Suprapubic skin (tissue), 4 donors: Measurements from ENCODE around the gene FRMD3. TPM values are rescaled to one million over a fixed set of nuclear protein-coding genes. Genes with fewer than 3 reads are reported as not detected.

Source experiments
- DNase-seq, 2 donors: peaks; one replicate each; pipeline ENCODE4 v3.0.0-alpha.2; 2019; ENCODE audit warnings: low spot score in 2 of 2
- H3K27ac ChIP-seq: fragments of 200-600 bp; sonication (generic); one replicate; pipeline ENCODE4 v1.5.1; 2019
- H3K27me3 ChIP-seq: fragments of 200-600 bp; sonication (generic); one replicate; pipeline ENCODE4 v1.5.1; 2019
- H3K36me3 ChIP-seq: fragments of 200-600 bp; sonication (generic); one replicate; pipeline ENCODE4 v1.5.1; 2019
- H3K4me1 ChIP-seq: fragments of 200-600 bp; sonication (generic); one replicate; pipeline ENCODE4 v1.5.1; 2019
- H3K4me3 ChIP-seq: fragments of 200-600 bp; sonication (generic); one replicate; pipeline ENCODE4 v1.5.1; 2019; ENCODE audit warnings: mild to moderate bottlenecking
- H3K9me3 ChIP-seq: fragments of 200-600 bp; sonication (generic); one replicate; pipeline ENCODE4 v1.5.1; 2019
- EP300 ChIP-seq: sonication (generic); formaldehyde crosslinking; IDR thresholded peaks from one replicate; pipeline ENCODE4 v1.6.1; 2017; ENCODE audit warnings: antibody characterized with exemption
- POLR2A ChIP-seq, 2 donors: fragments of 450-650 bp; IDR thresholded peaks; one replicate each; pipeline ENCODE4 v1.6.1; 2017; ENCODE audit warnings: antibody characterized with exemption in 2 of 2, mild to moderate bottlenecking in 2 of 2, moderate library complexity in 2 of 2
- POLR2AphosphoS5 ChIP-seq, 3 donors: sonication (generic); formaldehyde crosslinking; IDR thresholded peaks; one replicate each; pipeline ENCODE4 v1.6.1; 2017; ENCODE audit warnings: antibody characterized with exemption in 3 of 3
- WGBS: methylation state at CpG from one replicate; pipeline ENCODE4 v1.1.5; 2018; 5-methylcytosine and 5-hydroxymethylcytosine counted together
- total RNA-seq, 4 donors: library from RNA; depleted of rRNA; stranded (reverse); fragments of >200 nt; gene quantifications; one replicate each; pipeline ENCODE4 v1.1.0, GENCODE V29; 2016
- TF ChIP-seq, protein P1 (sequence below), 2 donors: fragments of 200-600 bp in 1 of 2; fragments of 450-650 bp in 1 of 2; sonication (generic) in 1 of 2; IDR thresholded peaks; one replicate each; pipeline ENCODE4 v1.5.1; 2016 to 2019; ENCODE audit warnings: antibody characterized with exemption in 2 of 2, mild to moderate bottlenecking in 1 of 2, moderate library complexity in 1 of 2

Gene FRMD3
- total RNA-seq, 4 donors from 2014 or later = 2.8 to 7.0 (median 5.2) TPM

DNA sequence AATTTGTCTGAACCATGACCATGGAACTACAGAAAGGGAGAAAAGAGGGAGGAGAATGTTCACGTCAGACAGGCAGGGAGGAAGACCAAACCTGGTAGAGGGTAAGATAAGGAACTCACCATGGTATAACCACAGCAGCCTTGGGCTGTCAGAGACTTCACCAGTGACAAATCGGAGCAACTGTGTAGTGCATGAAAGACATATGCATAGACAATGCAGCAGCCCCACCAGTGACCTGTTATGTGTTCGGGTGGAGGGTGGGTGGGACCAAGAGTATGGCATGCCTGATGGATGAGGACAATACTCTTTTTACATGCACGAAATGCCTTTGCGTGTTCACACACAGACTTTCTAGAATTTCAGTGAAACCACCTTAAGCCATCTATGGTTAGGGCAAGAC is 253.5 kb downstream of the FRMD3 start:
- Histone ChIP-seq H3K27me3 (no peaks in the 10 kb centered on the region), H3K9me3 (no peaks in the 10 kb centered on the region), H3K4me3 (no peak overlapping the region), H3K36me3 (no peaks in the 10 kb centered on the region), H3K27ac (no peak overlapping the region), H3K4me1 (peaks cover 12% of the 10 kb centered on the region)
- TF ChIP-seq, protein P1, sequence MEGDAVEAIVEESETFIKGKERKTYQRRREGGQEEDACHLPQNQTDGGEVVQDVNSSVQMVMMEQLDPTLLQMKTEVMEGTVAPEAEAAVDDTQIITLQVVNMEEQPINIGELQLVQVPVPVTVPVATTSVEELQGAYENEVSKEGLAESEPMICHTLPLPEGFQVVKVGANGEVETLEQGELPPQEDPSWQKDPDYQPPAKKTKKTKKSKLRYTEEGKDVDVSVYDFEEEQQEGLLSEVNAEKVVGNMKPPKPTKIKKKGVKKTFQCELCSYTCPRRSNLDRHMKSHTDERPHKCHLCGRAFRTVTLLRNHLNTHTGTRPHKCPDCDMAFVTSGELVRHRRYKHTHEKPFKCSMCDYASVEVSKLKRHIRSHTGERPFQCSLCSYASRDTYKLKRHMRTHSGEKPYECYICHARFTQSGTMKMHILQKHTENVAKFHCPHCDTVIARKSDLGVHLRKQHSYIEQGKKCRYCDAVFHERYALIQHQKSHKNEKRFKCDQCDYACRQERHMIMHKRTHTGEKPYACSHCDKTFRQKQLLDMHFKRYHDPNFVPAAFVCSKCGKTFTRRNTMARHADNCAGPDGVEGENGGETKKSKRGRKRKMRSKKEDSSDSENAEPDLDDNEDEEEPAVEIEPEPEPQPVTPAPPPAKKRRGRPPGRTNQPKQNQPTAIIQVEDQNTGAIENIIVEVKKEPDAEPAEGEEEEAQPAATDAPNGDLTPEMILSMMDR (IDR thresholded peaks at IDR 0.05) = no peak
- TF ChIP-seq POLR2AphosphoS5 (IDR thresholded peaks at IDR 0.05) (no peak), EP300 (no peak), POLR2A (IDR thresholded peaks at IDR 0.05) (no peak)
- no peak for DNase-seq
- 76% methylated on average over 5 of the region's 5 CpGs for WGBS

DNA sequence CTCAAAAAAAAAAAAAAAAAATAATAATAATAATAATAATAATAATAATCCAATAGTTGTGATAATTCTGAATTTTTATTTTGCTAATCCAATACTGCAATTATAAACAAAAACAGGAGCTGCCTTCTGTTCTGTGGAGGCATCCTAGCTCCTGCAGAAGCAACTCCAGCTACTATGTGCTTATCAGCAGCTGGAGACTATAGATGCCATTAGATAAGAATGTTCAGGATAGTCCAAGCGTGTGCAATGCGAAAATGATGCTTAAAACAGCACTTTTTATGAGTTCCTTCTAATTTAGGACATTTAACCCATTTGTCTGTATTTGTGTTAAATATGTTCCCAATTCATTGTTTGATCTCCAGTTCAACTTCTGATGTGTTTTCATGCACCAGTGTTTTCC is 254.7 kb downstream of the FRMD3 start:
- DNase-seq = no peak
- H3K27ac ChIP-seq = no peak overlapping the region
- TF ChIP-seq POLR2A (IDR thresholded peaks at IDR 0.05) (no peak), EP300 (no peak), POLR2AphosphoS5 (IDR thresholded peaks at IDR 0.05) (no peak)
- TF ChIP-seq, protein P1 (IDR thresholded peaks at IDR 0.05) = no peak
- no peak overlapping the region for H3K4me3 ChIP-seq
- 92% methylated on average over 2 of the region's 2 CpGs for WGBS
- no peaks in the 10 kb centered on the region for H3K27me3 ChIP-seq
- no peaks in the 10 kb centered on the region for H3K36me3 ChIP-seq
- H3K4me1 ChIP-seq = peaks cover 12% of the 10 kb centered on the region
- no peaks in the 10 kb centered on the region for H3K9me3 ChIP-seq

DNA sequence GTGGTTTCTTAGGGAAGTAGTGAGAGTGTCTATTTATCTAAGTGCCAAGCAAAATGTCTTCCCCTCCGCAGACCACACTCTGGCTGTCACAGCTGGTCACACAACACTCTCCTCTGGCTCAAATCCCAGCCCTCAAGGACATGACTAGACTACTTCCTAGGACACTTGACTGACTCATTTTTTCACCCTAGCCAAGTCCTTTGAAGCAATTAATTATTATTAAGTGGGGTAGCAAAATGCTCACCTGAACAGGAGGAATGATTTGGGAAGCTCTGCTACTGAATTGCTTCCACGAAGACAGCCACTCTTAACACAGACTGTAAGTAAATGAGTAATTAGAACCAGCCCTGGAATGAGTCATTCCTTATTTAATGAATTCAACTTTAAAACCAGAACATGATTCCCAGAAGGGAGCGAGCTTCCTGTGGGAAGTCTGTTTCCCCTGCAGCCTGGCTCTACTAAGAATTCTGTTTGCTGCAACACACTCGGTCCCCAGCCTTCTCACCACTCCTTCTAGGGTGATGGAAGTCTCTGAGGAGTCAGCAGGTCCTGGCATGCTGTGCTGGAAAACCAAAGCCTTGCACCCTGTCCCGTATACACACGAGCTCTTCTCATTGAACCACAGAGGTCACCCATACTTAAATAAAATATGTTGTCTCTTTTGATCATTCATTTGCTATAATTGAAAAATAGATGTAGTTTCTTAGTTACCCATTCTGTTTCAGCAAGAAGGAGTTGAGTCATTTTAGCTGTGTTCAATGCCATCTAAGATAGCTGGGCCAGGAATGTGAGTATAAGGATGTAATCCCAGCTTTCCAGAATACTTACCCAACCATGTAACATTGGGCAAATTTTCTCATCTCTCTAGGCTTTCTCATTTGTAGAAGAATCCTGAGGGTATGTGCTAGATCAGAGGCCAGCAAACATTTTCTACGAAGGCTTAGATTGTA is 256.6 kb downstream of the FRMD3 start:
- no peak for DNase-seq
- peak overlapping the region; percentile 42 for H3K27ac ChIP-seq
- 20% methylated on average over 7 of the region's 7 CpGs for WGBS

DNA sequence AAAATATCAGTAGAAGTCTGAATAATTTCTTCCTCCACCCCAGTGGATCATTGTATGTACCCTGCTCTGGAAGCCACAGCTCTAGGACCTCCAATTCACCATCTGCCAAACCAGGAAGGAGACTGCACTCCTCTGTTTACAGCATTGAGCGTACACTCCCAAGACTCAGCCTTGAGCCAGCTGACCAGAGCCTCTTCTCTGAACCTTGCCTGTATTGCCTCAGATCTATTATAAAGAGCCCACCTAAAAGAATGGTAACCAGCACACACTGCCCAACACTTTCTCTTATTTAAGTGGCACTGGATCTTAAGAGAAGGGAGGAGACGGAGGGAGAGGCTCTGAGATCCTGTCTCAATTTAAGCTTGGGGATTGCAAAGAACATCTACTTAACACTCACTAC is 257.4 kb downstream of the FRMD3 start:
- WGBS = 40% methylated on average over 2 of the region's 2 CpGs
- H3K27me3 ChIP-seq = no peaks in the 10 kb centered on the region
- H3K9me3 ChIP-seq = no peaks in the 10 kb centered on the region
- H3K4me3 ChIP-seq = no peak overlapping the region
- TF ChIP-seq POLR2A (IDR thresholded peaks at IDR 0.05) (no peak), POLR2AphosphoS5 (IDR thresholded peaks at IDR 0.05) (no peak), EP300 (no peak)
- TF ChIP-seq, protein P1 (IDR thresholded peaks at IDR 0.05) = no peak
- DNase-seq = no peak
- peaks cover 12% of the 10 kb centered on the region for H3K4me1 ChIP-seq
- H3K36me3 ChIP-seq = no peaks in the 10 kb centered on the region
- H3K27ac ChIP-seq = no peak overlapping the region

More for the DNA sequence above, 256.6 kb downstream of the FRMD3 start:
- H3K4me1 ChIP-seq = peaks cover 12% of the 10 kb centered on the region
- no peak overlapping the region for H3K4me3 ChIP-seq
- TF ChIP-seq POLR2A (IDR thresholded peaks at IDR 0.05) (no peak), EP300 (no peak), POLR2AphosphoS5 (IDR thresholded peaks at IDR 0.05) (no peak)
- TF ChIP-seq, protein P1 (IDR thresholded peaks at IDR 0.05) = no peak
- H3K9me3 ChIP-seq = no peaks in the 10 kb centered on the region
- H3K27me3 ChIP-seq = no peaks in the 10 kb centered on the region
- H3K36me3 ChIP-seq = no peaks in the 10 kb centered on the region

DNA sequence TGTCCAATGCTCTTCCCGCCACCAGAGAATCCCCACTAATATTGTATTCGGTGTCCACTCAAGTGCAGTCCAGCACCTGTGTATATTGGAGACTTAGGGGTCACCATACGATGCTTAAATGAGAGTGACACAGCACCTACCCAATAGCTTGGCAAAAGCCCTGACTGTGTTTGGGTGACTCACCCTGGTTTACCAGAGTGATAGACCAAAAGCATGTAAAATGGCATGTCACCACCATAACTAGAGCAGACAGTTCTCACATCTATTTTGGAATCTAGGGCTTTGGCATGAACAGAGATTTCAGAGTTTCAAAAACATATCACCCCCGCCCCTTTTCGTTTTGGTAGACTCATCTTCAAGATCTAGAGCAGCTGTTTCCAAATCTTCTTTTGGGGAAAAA is 257.9 kb downstream of the FRMD3 start:
- Histone ChIP-seq H3K27ac (no peak overlapping the region), H3K36me3 (no peaks in the 10 kb centered on the region), H3K4me1 (peaks cover 12% of the 10 kb centered on the region), H3K9me3 (no peaks in the 10 kb centered on the region), H3K27me3 (no peaks in the 10 kb centered on the region), H3K4me3 (no peak overlapping the region)
- no peak for DNase-seq
- 60% methylated on average over 5 of the region's 5 CpGs for WGBS
- no peak for TF ChIP-seq EP300
- TF ChIP-seq POLR2AphosphoS5 (IDR thresholded peaks at IDR 0.05) = no peak
- TF ChIP-seq POLR2A (IDR thresholded peaks at IDR 0.05) = no peak
- TF ChIP-seq, protein P1 (IDR thresholded peaks at IDR 0.05) = no peak
